Measurements from ENCODE around the gene OCA2. TPM values are rescaled to one million over a fixed set of nuclear protein-coding genes. Genes with fewer than 3 reads are reported as not detected.
A peak's percentile ranks its signal among the peaks of the same experiment; 100 is the strongest.

Gene OCA2
- total RNA-seq, 2 experiments from 2014 or later: not detected

DNA sequence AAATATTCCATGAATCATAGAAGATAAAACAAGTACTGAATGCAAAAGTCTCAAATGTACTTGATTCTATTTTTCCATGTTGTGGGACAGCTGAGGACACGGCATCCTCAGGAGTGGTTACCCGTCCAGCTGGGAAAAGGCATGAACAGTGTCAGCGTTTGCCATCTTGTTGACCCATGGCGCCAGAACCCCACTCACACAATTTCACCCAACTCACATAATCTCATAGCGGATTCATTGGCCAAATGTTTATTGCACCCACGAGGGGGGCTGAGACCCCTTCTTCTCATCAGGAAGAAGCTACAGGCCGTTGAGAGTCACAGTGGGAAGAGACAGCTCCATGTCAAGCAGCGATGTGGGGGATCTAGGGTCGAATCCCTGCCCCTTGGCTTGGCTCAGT is 72.9 kb downstream of the OCA2 start:
- CTCF ChIA-PET: no interaction called here
- POLR2A ChIA-PET: no interaction called here
- H3K9me3 Mint-ChIP-seq (ENCODE audit: low read depth): no peaks in the 10 kb centered on the region

DNA sequence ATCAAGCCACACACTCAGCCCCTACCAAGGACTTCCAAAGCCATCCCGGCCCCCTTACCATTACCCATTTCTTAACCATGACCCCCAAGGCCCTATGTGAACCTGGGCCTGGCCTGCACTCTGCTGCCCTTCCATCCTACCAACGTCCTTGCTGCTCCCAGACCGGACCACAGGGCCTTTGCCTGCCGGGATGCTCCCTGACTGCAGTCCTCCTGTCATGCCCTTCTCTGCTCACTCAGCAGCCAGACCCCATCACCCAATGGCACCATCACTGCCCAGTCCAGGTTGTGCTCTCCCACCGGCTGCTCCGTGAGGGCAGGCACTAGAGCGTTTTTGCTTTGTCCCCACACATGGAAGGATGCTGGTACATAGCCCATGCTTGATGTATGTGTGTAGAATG is 73.7 kb downstream of the OCA2 start:
- ChIA-PET POLR2A (no interaction called here), CTCF (no interaction called here)
- intact Hi-C loops (cut with DNase I, micrococcal nuclease): no loop called here
- Mint-ChIP-seq H3K27ac (no peak overlapping the region), H3K36me3 (ENCODE audit: low read depth) (no peaks in the 10 kb centered on the region), H3K4me3 (no peak overlapping the region), H3K4me1 (no peaks in the 10 kb centered on the region), H3K27me3 (peaks cover 6% of the 10 kb centered on the region), H3K9me3 (ENCODE audit: low read depth) (no peaks in the 10 kb centered on the region)
- ATAC-seq (no peak), DNase-seq (no peak)

More for the DNA sequence above, 72.9 kb downstream of the OCA2 start:
- H3K36me3 Mint-ChIP-seq (ENCODE audit: low read depth): no peaks in the 10 kb centered on the region
- ATAC-seq: no peak
- intact Hi-C loops (cut with DNase I, micrococcal nuclease): no loop called here
- H3K27ac Mint-ChIP-seq: no peak overlapping the region
- DNase-seq: no peak
- H3K4me1 Mint-ChIP-seq: no peaks in the 10 kb centered on the region
- peaks cover 6% of the 10 kb centered on the region for H3K27me3 Mint-ChIP-seq
- H3K4me3 Mint-ChIP-seq: no peak overlapping the region

DNA sequence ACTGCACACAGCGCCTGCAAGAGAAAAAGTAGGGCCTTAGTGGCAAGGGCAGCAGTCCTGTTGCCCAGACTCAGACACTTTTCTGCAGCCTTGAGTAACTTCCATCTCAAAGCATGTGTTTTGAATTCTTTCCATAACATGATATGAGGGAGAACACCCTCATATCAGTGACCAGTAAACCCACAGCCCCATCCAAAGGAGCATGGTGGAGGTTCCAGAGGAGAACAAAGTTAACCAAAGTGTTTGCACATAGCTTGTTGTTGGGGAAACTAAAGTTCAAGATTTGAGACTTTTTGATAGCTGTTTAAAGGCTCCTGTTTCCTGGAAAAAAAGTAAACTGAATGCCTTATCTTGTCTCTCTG is 74.2 kb downstream of the OCA2 start:
- ATAC-seq: no peak

DNA sequence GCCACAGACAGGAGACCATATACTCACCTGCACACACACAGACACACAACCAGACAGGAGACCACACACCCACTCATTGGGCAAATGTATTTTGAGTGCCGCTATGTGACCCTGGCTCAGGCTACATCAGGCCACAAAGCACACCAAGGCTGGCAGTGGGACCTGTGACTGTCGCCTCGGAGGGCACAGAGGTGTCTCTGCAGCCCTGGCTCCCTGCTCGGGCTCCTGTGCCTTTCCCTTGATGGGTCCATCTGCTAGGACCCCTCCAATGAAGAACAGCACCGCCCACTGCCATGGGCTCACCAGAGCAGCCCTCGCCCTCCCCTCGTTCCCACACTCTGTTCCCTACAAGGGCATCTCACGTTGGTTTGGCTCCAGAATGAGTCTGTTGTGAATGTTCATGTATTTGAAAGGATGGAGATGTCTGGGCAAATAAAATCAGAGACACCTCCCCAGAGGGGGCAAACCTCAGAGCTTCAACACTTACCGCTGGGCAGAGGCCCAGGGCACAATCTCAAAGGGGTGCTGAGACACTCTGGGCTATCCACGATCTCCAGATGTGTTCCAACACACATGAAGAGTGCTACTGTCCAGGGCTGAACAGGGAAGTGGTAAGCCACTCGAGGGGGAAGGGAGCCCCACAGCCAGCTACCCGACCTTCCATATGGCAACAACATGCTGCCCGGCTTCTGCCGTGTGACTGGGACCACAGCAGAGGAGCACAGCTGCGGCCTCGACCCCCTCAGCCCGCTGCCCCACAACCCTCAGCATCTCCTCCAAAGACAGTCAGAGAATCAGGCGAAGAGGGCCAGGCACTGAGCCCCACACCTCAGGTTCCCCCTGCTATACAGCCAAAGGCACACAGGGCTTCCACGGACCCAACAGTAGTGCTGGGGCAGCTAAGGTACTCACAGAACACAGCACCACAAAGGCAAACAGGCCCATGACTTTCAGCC is 74.9 kb downstream of the OCA2 start:
- ChIA-PET CTCF (interaction anchor here (0.9 kb wide), 1 partner anchor 1135 kb away, joined by 3 read pairs; no protein-coding TSS in a partner anchor), POLR2A (no interaction called here)
- DNase-seq: no peak
- intact Hi-C loops (cut with DNase I, micrococcal nuclease): no loop called here
- no peak for ATAC-seq
- no peaks in the 10 kb centered on the region for H3K4me1 Mint-ChIP-seq
- H3K27ac Mint-ChIP-seq: no peak overlapping the region
- no peaks in the 10 kb centered on the region for H3K36me3 Mint-ChIP-seq (ENCODE audit: low read depth)
- peaks cover 6% of the 10 kb centered on the region for H3K27me3 Mint-ChIP-seq
- no peaks in the 10 kb centered on the region for H3K9me3 Mint-ChIP-seq (ENCODE audit: low read depth)
- no peak overlapping the region for H3K4me3 Mint-ChIP-seq

More for the DNA sequence above, 74.2 kb downstream of the OCA2 start:
- Mint-ChIP-seq H3K9me3 (ENCODE audit: low read depth) (no peaks in the 10 kb centered on the region), H3K27ac (no peak overlapping the region), H3K4me3 (no peak overlapping the region), H3K27me3 (peaks cover 6% of the 10 kb centered on the region), H3K4me1 (no peaks in the 10 kb centered on the region), H3K36me3 (ENCODE audit: low read depth) (no peaks in the 10 kb centered on the region)
- ChIA-PET POLR2A (no interaction called here), CTCF (no interaction called here)
- no peak for DNase-seq
- intact Hi-C loops (cut with DNase I, micrococcal nuclease): no loop called here

DNA sequence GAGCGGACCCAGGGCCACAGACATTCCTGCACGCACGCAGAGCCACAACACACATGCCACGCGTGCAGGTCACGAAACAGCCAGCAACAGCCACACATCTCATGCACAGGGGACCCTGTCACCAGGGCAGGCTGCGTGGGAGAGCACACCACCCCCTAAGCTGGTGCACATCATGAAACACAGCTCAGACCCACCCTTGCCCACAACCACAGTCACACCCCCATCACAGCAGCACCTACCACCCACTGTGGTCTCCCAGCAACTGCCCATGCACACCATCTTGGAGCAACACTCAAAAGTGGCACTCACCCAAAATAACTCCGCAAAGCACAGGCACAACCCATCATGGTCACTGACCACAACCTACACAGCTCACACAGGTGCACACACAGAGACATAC is 75.7 kb downstream of the OCA2 start:
- Mint-ChIP-seq H3K36me3 (ENCODE audit: low read depth) (no peaks in the 10 kb centered on the region), H3K4me1 (no peaks in the 10 kb centered on the region), H3K4me3 (no peak overlapping the region), H3K27me3 (peaks cover 6% of the 10 kb centered on the region), H3K27ac (no peak overlapping the region), H3K9me3 (ENCODE audit: low read depth) (no peaks in the 10 kb centered on the region)
- intact Hi-C loops (cut with DNase I, micrococcal nuclease): no loop called here
- ATAC-seq (no peak), DNase-seq (no peak)
- CTCF ChIA-PET: interaction anchor here (0.9 kb wide), 1 partner anchor 1134 kb away, joined by 3 read pairs; no protein-coding TSS in a partner anchor
- POLR2A ChIA-PET: no interaction called here

GRCh38 chr15:28022961-28023360 is 76.2 kb downstream of the OCA2 start:
- ATAC-seq: no peak
- H3K9me3 Mint-ChIP-seq (ENCODE audit: low read depth): no peaks in the 10 kb centered on the region
- no peak overlapping the region for H3K27ac Mint-ChIP-seq
- intact Hi-C loops (cut with DNase I, micrococcal nuclease): no loop called here
- no peaks in the 10 kb centered on the region for H3K4me1 Mint-ChIP-seq
- H3K36me3 Mint-ChIP-seq (ENCODE audit: low read depth): no peaks in the 10 kb centered on the region
- DNase-seq: no peak
- no peak overlapping the region for H3K4me3 Mint-ChIP-seq
- CTCF ChIA-PET: interaction anchor here (0.9 kb wide), 1 partner anchor 1134 kb away, joined by 3 read pairs; no protein-coding TSS in a partner anchor
- POLR2A ChIA-PET: no interaction called here
- peaks cover 6% of the 10 kb centered on the region for H3K27me3 Mint-ChIP-seq

- H3K4me1 Mint-ChIP-seq: no peaks in the 10 kb centered on the region
- peaks cover 6% of the 10 kb centered on the region for H3K27me3 Mint-ChIP-seq
- ChIA-PET CTCF (no interaction called here), POLR2A (no interaction called here)
- no peak for DNase-seq
- intact Hi-C loops (cut with DNase I, micrococcal nuclease): no loop called here
- no peaks in the 10 kb centered on the region for H3K36me3 Mint-ChIP-seq (ENCODE audit: low read depth)
- no peak overlapping the region for H3K4me3 Mint-ChIP-seq
- no peak for ATAC-seq
- H3K9me3 Mint-ChIP-seq (ENCODE audit: low read depth): no peaks in the 10 kb centered on the region
- no peak overlapping the region for H3K27ac Mint-ChIP-seq
These were observed 76.9 kb downstream of the OCA2 start for GRCh38 chr15:28022181-28022580.

GRCh38 chr15:28021281-28022039 is 77.7 kb downstream of the OCA2 start:
- intact Hi-C loops (cut with DNase I, micrococcal nuclease): no loop called here
- H3K27me3 Mint-ChIP-seq: peaks cover 6% of the 10 kb centered on the region
- ChIA-PET CTCF (no interaction called here), POLR2A (no interaction called here)
- no peaks in the 10 kb centered on the region for H3K9me3 Mint-ChIP-seq (ENCODE audit: low read depth)
- H3K4me1 Mint-ChIP-seq: no peaks in the 10 kb centered on the region
- ATAC-seq (no peak), DNase-seq (peak; percentile 35)
- no peaks in the 10 kb centered on the region for H3K36me3 Mint-ChIP-seq (ENCODE audit: low read depth)
- H3K4me3 Mint-ChIP-seq: no peak overlapping the region
- H3K27ac Mint-ChIP-seq: no peak overlapping the region

GRCh38 chr15:28020644-28021043 is 78.5 kb downstream of the OCA2 start:
- no peak for DNase-seq
- POLR2A ChIA-PET: no interaction called here
- intact Hi-C loops (cut with DNase I, micrococcal nuclease): no loop called here
- no peak for ATAC-seq
- no peaks in the 10 kb centered on the region for H3K4me1 Mint-ChIP-seq
- H3K36me3 Mint-ChIP-seq (ENCODE audit: low read depth): no peaks in the 10 kb centered on the region
- CTCF ChIA-PET: interaction anchor here (0.6 kb wide), 1 partner anchor 260 kb away, joined by 3 read pairs; no protein-coding TSS in a partner anchor
- no peaks in the 10 kb centered on the region for H3K9me3 Mint-ChIP-seq (ENCODE audit: low read depth)
- no peak overlapping the region for H3K27ac Mint-ChIP-seq
- peaks cover 6% of the 10 kb centered on the region for H3K27me3 Mint-ChIP-seq
- H3K4me3 Mint-ChIP-seq: no peak overlapping the region

GRCh38 chr15:28019594-28020309 is 79.4 kb downstream of the OCA2 start:
- no peaks in the 10 kb centered on the region for H3K4me1 Mint-ChIP-seq
- H3K27ac Mint-ChIP-seq: no peak overlapping the region
- no peak overlapping the region for H3K4me3 Mint-ChIP-seq
- POLR2A ChIA-PET: no interaction called here
- H3K27me3 Mint-ChIP-seq: peaks cover 6% of the 10 kb centered on the region
- ATAC-seq (no peak), DNase-seq (no peak)
- H3K36me3 Mint-ChIP-seq (ENCODE audit: low read depth): no peaks in the 10 kb centered on the region
- intact Hi-C loops (cut with DNase I, micrococcal nuclease): no loop called here
- CTCF ChIA-PET: interaction anchor here (0.6 kb wide), 2 partner anchors 260 to 500 kb away, joined by 3 read pairs; no protein-coding TSS in a partner anchor
- no peaks in the 10 kb centered on the region for H3K9me3 Mint-ChIP-seq (ENCODE audit: low read depth)

- Mint-ChIP-seq H3K4me1 (no peaks in the 10 kb centered on the region), H3K4me3 (no peak overlapping the region), H3K9me3 (ENCODE audit: low read depth) (no peaks in the 10 kb centered on the region), H3K27ac (no peak overlapping the region), H3K36me3 (ENCODE audit: low read depth) (no peaks in the 10 kb centered on the region), H3K27me3 (peaks cover 3% of the 10 kb centered on the region)
- intact Hi-C loops (cut with DNase I, micrococcal nuclease): no loop called here
- no peak for ATAC-seq
- ChIA-PET POLR2A (no interaction called here), CTCF (no interaction called here)
- DNase-seq: no peak
These were observed 80.6 kb downstream of the OCA2 start for GRCh38 chr15:28018291-28019044.

Measured in activated CD4-positive, alpha-beta T cell treated with anti-CD3 and anti-CD28 coated beads for 36 hours (primary cell).